Fibroblast of peridontal ligament (primary cell): Measurements from ENCODE around the gene RBM23.
"Not testable (repeated sequence)": the region's sequence is repeated elsewhere in the genome, so short reads cannot be mapped to it uniquely, and the experiment has no call there.

Source experiments
- DNase-seq: peaks from one replicate; pipeline ENCODE4 v3.0.0-alpha.2; 2010; ENCODE audit errors: extremely low read depth

RBM23 gene

GRCh38 chr14:22919601-22919921 lies 612 bp upstream of the RBM23 start:
- DNase-seq, result no peak

GRCh38 chr14:22915886-22916521 lies 2.9 kb downstream of the RBM23 start:
- DNase-seq, result peak; percentile 73

GRCh38 chr14:22914836-22915235 lies 4.1 kb downstream of the RBM23 start:
- not testable (repeated sequence) for DNase-seq

GRCh38 chr14:22910916-22911315 lies 8.0 kb downstream of the RBM23 start:
- DNase-seq, result no peak

- peak; percentile 70 for DNase-seq
These were observed 10.3 kb downstream of the RBM23 start for GRCh38 chr14:22908601-22909000.

GRCh38 chr14:22907429-22907828 lies 11.5 kb downstream of the RBM23 start:
- no peak for DNase-seq

- DNase-seq, result no peak
These were observed 12.9 kb downstream of the RBM23 start for GRCh38 chr14:22906073-22906472.

- DNase-seq, result no peak
These were observed 13.3 kb downstream of the RBM23 start for GRCh38 chr14:22905627-22906026.

- DNase-seq, result no peak
These were observed 15.2 kb downstream of the RBM23 start for GRCh38 chr14:22903742-22904087.

- no peak for DNase-seq
These were observed 17.1 kb downstream of the RBM23 start for GRCh38 chr14:22901799-22902198.

- peak; percentile 86 for DNase-seq
These were observed 18.7 kb downstream of the RBM23 start for GRCh38 chr14:22900081-22900799.

GRCh38 chr14:22898302-22899090 lies 20.5 kb downstream of the RBM23 start:
- DNase-seq, result peak; percentile 61

- no peak for DNase-seq
These were observed 21.6 kb downstream of the RBM23 start for GRCh38 chr14:22897357-22897756.

- no peak for DNase-seq
These were observed 22.2 kb downstream of the RBM23 start for GRCh38 chr14:22896760-22897159.

GRCh38 chr14:22896356-22896755 lies 22.6 kb downstream of the RBM23 start:
- no peak for DNase-seq

- no peak for DNase-seq
These were observed 23.5 kb downstream of the RBM23 start for GRCh38 chr14:22895402-22895801.

GRCh38 chr14:22893706-22894105 lies 25.2 kb downstream of the RBM23 start:
- DNase-seq, result no peak

GRCh38 chr14:22892488-22892887 lies 26.5 kb downstream of the RBM23 start:
- DNase-seq, result no peak

GRCh38 chr14:22890416-22890815 lies 28.5 kb downstream of the RBM23 start:
- no peak for DNase-seq

- no peak for DNase-seq
These were observed 30.3 kb downstream of the RBM23 start for GRCh38 chr14:22888662-22889061.

- DNase-seq, result no peak
These were observed 31.0 kb downstream of the RBM23 start for GRCh38 chr14:22887990-22888378.

GRCh38 chr14:22887260-22887989 lies 31.5 kb downstream of the RBM23 start:
- peak; percentile 71 for DNase-seq
